Aorta (tissue), 5 donors: ENCODE data around the gene C2orf15. TPM values are rescaled to one million over a fixed set of nuclear protein-coding genes. Genes with fewer than 3 reads are reported as not detected.

Source experiments
- ATAC-seq: fragments of 200-7000 bp; cut with Tn5 transposase; one replicate; pipeline ENCODE4 v1.9.1; 2022; ENCODE audit warnings: moderate library complexity; ENCODE audit not compliant: low FRiP score
- DNase-seq, 2 donors: peaks; one replicate each; pipeline ENCODE4 v3.0.0-alpha.2; 2020
- H3K27ac ChIP-seq, 2 donors: one replicate each; pipeline ENCODE4 v1.5.1; 2013; ENCODE audit warnings: low read length in 2 of 2, mild to moderate bottlenecking in 2 of 2, moderate library complexity in 2 of 2, control low read depth in 1 of 2, inconsistent platforms in 1 of 2, low read depth in 1 of 2
- H3K27me3 ChIP-seq, 2 donors: one replicate each; pipeline ENCODE4 v1.6.1; 2013; ENCODE audit warnings: control low read depth in 1 of 2, low read length in 1 of 2, mild to moderate bottlenecking in 1 of 2, moderate library complexity in 1 of 2; ENCODE audit not compliant: insufficient read depth in 2 of 2, control insufficient read depth in 1 of 2
- H3K36me3 ChIP-seq, 2 donors: one replicate each; pipeline ENCODE4 v1.6.1; 2013; ENCODE audit warnings: control low read depth in 1 of 2, low read length in 1 of 2, mild to moderate bottlenecking in 1 of 2; ENCODE audit not compliant: insufficient read depth in 2 of 2, control insufficient read depth in 1 of 2
- H3K4me1 ChIP-seq, 2 donors: one replicate each; pipeline ENCODE4 v1.6.1; 2013; ENCODE audit warnings: low read length in 2 of 2, control low read depth in 1 of 2, mild to moderate bottlenecking in 1 of 2, moderate library complexity in 1 of 2; ENCODE audit not compliant: insufficient read depth in 2 of 2, control insufficient read depth in 1 of 2
- H3K4me3 ChIP-seq, 2 donors: one replicate each; pipeline ENCODE4 v1.5.1; 2013; ENCODE audit warnings: low read length in 2 of 2, control low read depth in 1 of 2, mild to moderate bottlenecking in 1 of 2
- H3K9me3 ChIP-seq: one replicate; pipeline ENCODE4 v1.6.1; 2013; ENCODE audit warnings: mild to moderate bottlenecking, low read length; ENCODE audit not compliant: control insufficient read depth
- WGBS, 2 donors: extraction: QIAGEN DNeasy Blood & Tissue Kit; methylation state at CpG; one replicate each; pipeline ENCODE4 v1.1.7; 2013; 5-methylcytosine and 5-hydroxymethylcytosine counted together
- intact Hi-C, 2 donors: fragments of 100-400 bp; cut with DNase I; formaldehyde crosslinking; loops; one replicate each; pipeline versions ENCODE4 v1.14.2 to v1.15.0; 2022
- polyA plus RNA-seq, 2 donors: library from polyadenylated mRNA; stranded (reverse); fragments of 200-250 nt; gene quantifications; one replicate each; pipeline ENCODE4 v1.2.3, GENCODE V29; 2013
- total RNA-seq, 2 donors: library from RNA; stranded (reverse); fragmentation: NEBNext Ultra II Directional; extraction: Animal tissue kit (Norgen Biotek cat#: 25700); gene quantifications; one replicate each; pipeline ENCODE4 v1.2.1, GENCODE V29; 2021
- donor health status: healthy with polysubstance abuse.
- donor health status: Bipolar disorder and iron deficiency.
- donor health status: DM: no; HTN: no; CAD: no.
- donor health status: DM: no; HTN: no; CAD: no.
- donor health status: DM: yes; HTN: yes; CAD: no.

Gene C2orf15
- total and polyA plus RNA-seq, 4 donors, result 0.36 to 0.75 (median 0.65) TPM; not detected in 1

- Histone ChIP-seq H3K9me3 (no peaks in the 10 kb centered on the region), H3K27ac (no peak overlapping the region), H3K4me1 (peaks cover 0 to 15% of the 10 kb centered on the region in 2 donors), H3K36me3 (no peaks in the 10 kb centered on the region), H3K27me3 (no peaks in the 10 kb centered on the region), H3K4me3 (no peak overlapping the region)
- ATAC-seq, result no peak
- 70 to 84% methylated on average over 1 of the region's 1 CpG for WGBS, 2 donors
- intact Hi-C loops, result no loop called here
- no peak for DNase-seq
These were observed 15.4 kb downstream of the C2orf15 start for GRCh38 chr2:99156891-99157290.

GRCh38 chr2:99158599-99158998 is 17.1 kb downstream of the C2orf15 start:
- no peaks in the 10 kb centered on the region for H3K27me3 ChIP-seq
- DNase-seq, result no peak
- 86 to 87% methylated on average over 5 of the region's 5 CpGs for WGBS, 2 donors
- intact Hi-C loops, result no loop called here
- no peak overlapping the region for H3K27ac ChIP-seq
- H3K36me3 ChIP-seq, result peaks cover 0 to 2% of the 10 kb centered on the region in 2 donors
- peaks cover 0 to 15% of the 10 kb centered on the region in 2 donors for H3K4me1 ChIP-seq
- no peaks in the 10 kb centered on the region for H3K9me3 ChIP-seq
- no peak overlapping the region for H3K4me3 ChIP-seq
- ATAC-seq, result no peak

- intact Hi-C loops, result no loop called here
- H3K27me3 ChIP-seq, result no peaks in the 10 kb centered on the region
- WGBS, 2 donors, result 89 to 90% methylated on average over 4 of the region's 4 CpGs
- DNase-seq (no peak), ATAC-seq (no peak)
- no peaks in the 10 kb centered on the region for H3K9me3 ChIP-seq
- peaks cover 0 to 2% of the 10 kb centered on the region in 2 donors for H3K36me3 ChIP-seq
- no peak overlapping the region for H3K4me3 ChIP-seq
- H3K27ac ChIP-seq, result no peak overlapping the region
- peaks cover 0 to 12% of the 10 kb centered on the region in 2 donors for H3K4me1 ChIP-seq
These were observed 18.1 kb downstream of the C2orf15 start for GRCh38 chr2:99159594-99159993.

- Histone ChIP-seq H3K36me3 (peaks cover 0 to 5% of the 10 kb centered on the region in 2 donors), H3K9me3 (no peaks in the 10 kb centered on the region), H3K4me1 (no peaks in the 10 kb centered on the region), H3K27ac (no peak overlapping the region), H3K4me3 (no peak overlapping the region), H3K27me3 (no peaks in the 10 kb centered on the region)
- 87 to 91% methylated on average over 5 of the region's 5 CpGs for WGBS, 2 donors
- ATAC-seq, result no peak
- DNase-seq, result no peak
- intact Hi-C loops, result no loop called here
These were observed 24.7 kb downstream of the C2orf15 start for GRCh38 chr2:99166218-99166617.

GRCh38 chr2:99169534-99169933 is 28.0 kb downstream of the C2orf15 start:
- no peak for DNase-seq
- no peak overlapping the region for H3K27ac ChIP-seq
- intact Hi-C loops, result no loop called here
- no peaks in the 10 kb centered on the region for H3K9me3 ChIP-seq
- 77 to 81% methylated on average over 1 of the region's 1 CpG for WGBS, 2 donors
- no peaks in the 10 kb centered on the region for H3K4me1 ChIP-seq
- no peak for ATAC-seq
- H3K27me3 ChIP-seq, result no peaks in the 10 kb centered on the region
- peaks cover 0 to 3% of the 10 kb centered on the region in 2 donors for H3K36me3 ChIP-seq
- H3K4me3 ChIP-seq, result no peak overlapping the region

- no peak for DNase-seq
- Histone ChIP-seq H3K36me3 (peaks cover 0 to 3% of the 10 kb centered on the region in 2 donors), H3K4me1 (no peaks in the 10 kb centered on the region), H3K4me3 (no peak overlapping the region), H3K27me3 (no peaks in the 10 kb centered on the region), H3K9me3 (no peaks in the 10 kb centered on the region), H3K27ac (no peak overlapping the region)
- intact Hi-C loops, result no loop called here
- ATAC-seq, result no peak
- WGBS, 2 donors, result 95 to 96% methylated on average over 8 of the region's 8 CpGs
These were observed 30.1 kb downstream of the C2orf15 start for GRCh38 chr2:99171377-99172140.

GRCh38 chr2:99180755-99181623 is 39.5 kb downstream of the C2orf15 start, which contains the start of the genes MITD1 and MRPL30:
Gene MITD1 (minus strand): TSS chr2:99181058. CDS start chr2:99180981, 77 bp downstream.
Gene MRPL30 (plus strand): TSS chr2:99181184. CDS start chr2:99186204, 5,020 bp downstream.
- H3K4me3 ChIP-seq, result peak within 1 kb of the TSS; percentile 96 to 100
- peak within 1 kb of the TSS in 1 of 2 donors; percentile 65 for H3K27ac ChIP-seq
- no peaks in the 10 kb centered on the region for H3K27me3 ChIP-seq
- intact Hi-C loops, result loop anchor here (5.0 to 10.0 kb wide), 3 partner anchors 144 to 311 kb away; partner anchors contain the start of genes EIF5B (in 1 of the 2), REV1 (in 1 of the 2) and TXNDC9 (in 1 of the 2)
- WGBS, 2 donors, result 0 to 1% methylated on average over 39 of the region's 39 CpGs
- no peaks in the 10 kb centered on the region for H3K9me3 ChIP-seq
- H3K36me3 ChIP-seq, result no peaks in the 10 kb centered on the region
- peak; percentile 97 for ATAC-seq
- peaks cover 0 to 5% of the 10 kb centered on the region in 2 donors for H3K4me1 ChIP-seq
- DNase-seq, result peak; percentile 95 to 96

- WGBS, 2 donors, result 2 to 4% methylated on average over 4 of the region's 4 CpGs
- Histone ChIP-seq H3K9me3 (no peaks in the 10 kb centered on the region), H3K36me3 (no peaks in the 10 kb centered on the region), H3K27ac (no peak overlapping the region), H3K4me1 (peaks cover 0 to 5% of the 10 kb centered on the region in 2 donors), H3K27me3 (no peaks in the 10 kb centered on the region), H3K4me3 (peak overlapping the region; percentile 96 to 100)
- no peak for ATAC-seq
- no peak for DNase-seq
- intact Hi-C loops, result loop anchor here (5.0 to 10.0 kb wide), 3 partner anchors 143 to 311 kb away; partner anchors contain the start of genes EIF5B (in 1 of the 2), REV1 (in 1 of the 2) and TXNDC9 (in 1 of the 2)
These were observed 40.1 kb downstream of the C2orf15 start for GRCh38 chr2:99181624-99182000.
